ENCODE measurements around the gene KRT77. TPM values are rescaled to one million over a fixed set of nuclear protein-coding genes. Genes with fewer than 3 reads are reported as not detected.

Gene KRT77
- total and polyA plus RNA-seq, 5 experiments from 2014 or later: 0.12 TPM; not detected in 4

- ATAC-seq: peak in 1 of 2 donors; percentile 20
- Mint-ChIP-seq H3K27ac (peak overlapping the region; percentile 73 to 96 (median 94)), H3K36me3 (no peaks in the 10 kb centered on the region), H3K27me3 (peaks cover 0 to 11% (median 0%) of the 10 kb centered on the region in 5 donors), H3K4me1 (peaks cover 35 to 62% (median 50%) of the 10 kb centered on the region in 4 donors), H3K4me3 (peak overlapping the region; percentile 85 to 95 (median 92)), H3K9me3 (no peaks in the 10 kb centered on the region)
- DNase-seq: peak in 1 of 10 donors; percentile 8
- POLR2A ChIA-PET: interaction anchor here (0.9 to 4.3 kb wide), 9 partner anchors 9 to 82 kb away, joined by 3 to 27 read pairs (median 4); partner anchors contain the start of genes KRT1 and KRT77
Observed at GRCh38 chr12:52690351-52691075, 12.8 kb downstream of the KRT77 start.

- H3K9me3 Mint-ChIP-seq: no peaks in the 10 kb centered on the region
- ATAC-seq: no peak
- POLR2A ChIA-PET: interaction anchor here (1.1 to 4.3 kb wide), 7 partner anchors 8 to 82 kb away, joined by 3 to 27 read pairs (median 5); partner anchors contain the start of gene KRT1
- H3K4me1 Mint-ChIP-seq: peaks cover 35 to 62% (median 50%) of the 10 kb centered on the region in 4 donors
- H3K36me3 Mint-ChIP-seq: no peaks in the 10 kb centered on the region
- peaks cover 0 to 10% (median 0%) of the 10 kb centered on the region in 5 donors for H3K27me3 Mint-ChIP-seq
- H3K27ac Mint-ChIP-seq: peak overlapping the region; percentile 61 to 95 (median 86)
- DNase-seq: no peak
- H3K4me3 Mint-ChIP-seq: peak overlapping the region in 8 of 10 donors; percentile 1 to 95 (median 55)
Observed at GRCh38 chr12:52689936-52690335, 13.4 kb downstream of the KRT77 start.

GRCh38 chr12:52689239-52689638 lies 14.1 kb downstream of the KRT77 start:
- no peak for DNase-seq
- Mint-ChIP-seq H3K27me3 (peaks cover 0 to 10% (median 0%) of the 10 kb centered on the region in 5 donors), H3K36me3 (no peaks in the 10 kb centered on the region), H3K27ac (peak overlapping the region in 6 of 10 donors; percentile 47 to 91 (median 62)), H3K4me3 (no peak overlapping the region), H3K9me3 (no peaks in the 10 kb centered on the region), H3K4me1 (peaks cover 38 to 66% (median 50%) of the 10 kb centered on the region in 4 donors)
- no peak for ATAC-seq
- POLR2A ChIA-PET: interaction anchor here (1.6 to 4.3 kb wide), 3 partner anchors 8 to 44 kb away, joined by 3 to 27 read pairs (median 4); partner anchors contain the start of gene KRT1

- no peak for DNase-seq
- no peaks in the 10 kb centered on the region for H3K9me3 Mint-ChIP-seq
- peaks cover 0 to 9% (median 0%) of the 10 kb centered on the region in 5 donors for H3K27me3 Mint-ChIP-seq
- ATAC-seq: no peak
- no peak overlapping the region for H3K4me3 Mint-ChIP-seq
- H3K36me3 Mint-ChIP-seq: no peaks in the 10 kb centered on the region
- H3K4me1 Mint-ChIP-seq: peaks cover 45 to 74% (median 55%) of the 10 kb centered on the region in 4 donors
- POLR2A ChIA-PET: no interaction called here
- peak overlapping the region in 7 of 10 donors; percentile 6 to 83 (median 66) for H3K27ac Mint-ChIP-seq
Observed at GRCh38 chr12:52688481-52688880, 14.8 kb downstream of the KRT77 start.

- peaks cover 0 to 2% (median 0%) of the 10 kb centered on the region in 5 donors for H3K27me3 Mint-ChIP-seq
- H3K27ac Mint-ChIP-seq: peak overlapping the region in 8 of 10 donors; percentile 1 to 83 (median 44)
- POLR2A ChIA-PET: interaction anchor here (1.4 to 1.7 kb wide), 2 partner anchors 14 to 25 kb away, joined by 3 to 5 read pairs; no protein-coding TSS in a partner anchor
- H3K9me3 Mint-ChIP-seq: no peaks in the 10 kb centered on the region
- H3K36me3 Mint-ChIP-seq: no peaks in the 10 kb centered on the region
- peaks cover 42 to 75% (median 56%) of the 10 kb centered on the region in 4 donors for H3K4me1 Mint-ChIP-seq
- ATAC-seq: no peak
- H3K4me3 Mint-ChIP-seq: no peak overlapping the region
- DNase-seq: no peak
Observed at GRCh38 chr12:52687497-52688385, 15.6 kb downstream of the KRT77 start.

- ATAC-seq (no peak), DNase-seq (no peak)
- Mint-ChIP-seq H3K4me1 (peaks cover 42 to 75% (median 56%) of the 10 kb centered on the region in 4 donors), H3K4me3 (no peak overlapping the region), H3K27me3 (peaks cover 0 to 2% (median 0%) of the 10 kb centered on the region in 5 donors), H3K36me3 (no peaks in the 10 kb centered on the region), H3K27ac (peak overlapping the region in 6 of 10 donors; percentile 7 to 74 (median 35)), H3K9me3 (no peaks in the 10 kb centered on the region)
- POLR2A ChIA-PET: interaction anchor here (1.4 to 1.7 kb wide), 2 partner anchors 13 to 24 kb away, joined by 3 to 5 read pairs; no protein-coding TSS in a partner anchor
Observed at GRCh38 chr12:52686756-52687487, 16.4 kb downstream of the KRT77 start.

- Mint-ChIP-seq H3K27me3 (peaks cover 0 to 2% (median 0%) of the 10 kb centered on the region in 5 donors), H3K4me1 (peaks cover 42 to 75% (median 56%) of the 10 kb centered on the region in 4 donors), H3K9me3 (no peaks in the 10 kb centered on the region), H3K27ac (peak overlapping the region in 3 of 10 donors; percentile 19 to 42 (median 35)), H3K4me3 (no peak overlapping the region), H3K36me3 (no peaks in the 10 kb centered on the region)
- ATAC-seq (no peak), DNase-seq (no peak)
- POLR2A ChIA-PET: interaction anchor here (1.7 kb wide), 1 partner anchor 12 kb away, joined by 5 read pairs; no protein-coding TSS in a partner anchor
Observed at GRCh38 chr12:52686063-52686462, 17.3 kb downstream of the KRT77 start.

GRCh38 chr12:52685406-52685890 lies 17.9 kb downstream of the KRT77 start:
- Mint-ChIP-seq H3K27me3 (peaks cover 0 to 2% (median 0%) of the 10 kb centered on the region in 5 donors), H3K27ac (peak overlapping the region in 1 of 10 donors; percentile 56), H3K4me1 (peaks cover 41 to 75% (median 56%) of the 10 kb centered on the region in 4 donors), H3K4me3 (no peak overlapping the region), H3K9me3 (no peaks in the 10 kb centered on the region), H3K36me3 (no peaks in the 10 kb centered on the region)
- DNase-seq (no peak), ATAC-seq (no peak)
- POLR2A ChIA-PET: no interaction called here

- H3K36me3 Mint-ChIP-seq: peaks cover 0 to 1% (median 0%) of the 10 kb centered on the region in 3 donors
- ATAC-seq (no peak), DNase-seq (no peak)
- H3K4me1 Mint-ChIP-seq: peaks cover 41 to 77% (median 48%) of the 10 kb centered on the region in 4 donors
- H3K4me3 Mint-ChIP-seq: no peak overlapping the region
- H3K27ac Mint-ChIP-seq: peak overlapping the region in 5 of 10 donors; percentile 26 to 90 (median 53)
- no peaks in the 10 kb centered on the region for H3K9me3 Mint-ChIP-seq
- POLR2A ChIA-PET: no interaction called here
- H3K27me3 Mint-ChIP-seq: peaks cover 0 to 2% (median 0%) of the 10 kb centered on the region in 5 donors
Observed at GRCh38 chr12:52684431-52684830, 18.9 kb downstream of the KRT77 start.

GRCh38 chr12:52683575-52684300 lies 19.6 kb downstream of the KRT77 start:
- H3K36me3 Mint-ChIP-seq: peaks cover 0 to 1% (median 0%) of the 10 kb centered on the region in 3 donors
- ATAC-seq: no peak
- peak overlapping the region in 1 of 10 donors; percentile 4 for H3K4me3 Mint-ChIP-seq
- H3K27ac Mint-ChIP-seq: peak overlapping the region in 9 of 10 donors; percentile 5 to 90 (median 53)
- H3K9me3 Mint-ChIP-seq: no peaks in the 10 kb centered on the region
- POLR2A ChIA-PET: interaction anchor here (4.8 kb wide), 1 partner anchor 8 kb away, joined by 27 read pairs; no protein-coding TSS in a partner anchor
- H3K27me3 Mint-ChIP-seq: peaks cover 0 to 2% (median 0%) of the 10 kb centered on the region in 5 donors
- DNase-seq: no peak
- H3K4me1 Mint-ChIP-seq: peaks cover 40 to 70% (median 49%) of the 10 kb centered on the region in 4 donors
